GM21515 (cell line): Measurements from ENCODE around the gene CETN3.
"Not testable (repeated sequence)": the region's sequence is repeated elsewhere in the genome, so short reads cannot be mapped to it uniquely, and the experiment has no call there.

Source experiments
- ATAC-seq: cut with Tn5 transposase; IDR thresholded peaks from one replicate; pipeline ENCODE4 v1.9.1; 2021; ENCODE audit not compliant: unreplicated experiment

The CETN3 gene

DNA sequence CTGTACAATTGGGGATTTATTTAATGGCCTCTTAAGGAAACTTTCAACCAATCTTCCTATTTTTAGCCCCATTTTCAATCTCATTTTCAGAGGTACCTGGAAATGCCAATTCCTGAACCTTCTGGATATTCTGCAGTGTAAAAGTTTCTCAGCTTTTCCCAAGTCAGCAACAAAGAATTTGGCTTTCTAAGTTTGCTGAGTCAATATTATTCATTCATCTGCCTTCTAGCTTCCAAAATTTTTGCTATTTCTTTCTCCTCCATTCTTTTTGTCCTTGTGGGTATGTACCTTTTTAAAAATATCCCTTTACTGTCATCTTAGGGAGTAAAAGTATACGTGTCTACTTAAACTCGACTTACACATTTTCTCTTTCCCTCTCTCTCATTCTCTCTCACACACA lies 25.7 kb downstream of the CETN3 start:
- ATAC-seq, result no peak

DNA sequence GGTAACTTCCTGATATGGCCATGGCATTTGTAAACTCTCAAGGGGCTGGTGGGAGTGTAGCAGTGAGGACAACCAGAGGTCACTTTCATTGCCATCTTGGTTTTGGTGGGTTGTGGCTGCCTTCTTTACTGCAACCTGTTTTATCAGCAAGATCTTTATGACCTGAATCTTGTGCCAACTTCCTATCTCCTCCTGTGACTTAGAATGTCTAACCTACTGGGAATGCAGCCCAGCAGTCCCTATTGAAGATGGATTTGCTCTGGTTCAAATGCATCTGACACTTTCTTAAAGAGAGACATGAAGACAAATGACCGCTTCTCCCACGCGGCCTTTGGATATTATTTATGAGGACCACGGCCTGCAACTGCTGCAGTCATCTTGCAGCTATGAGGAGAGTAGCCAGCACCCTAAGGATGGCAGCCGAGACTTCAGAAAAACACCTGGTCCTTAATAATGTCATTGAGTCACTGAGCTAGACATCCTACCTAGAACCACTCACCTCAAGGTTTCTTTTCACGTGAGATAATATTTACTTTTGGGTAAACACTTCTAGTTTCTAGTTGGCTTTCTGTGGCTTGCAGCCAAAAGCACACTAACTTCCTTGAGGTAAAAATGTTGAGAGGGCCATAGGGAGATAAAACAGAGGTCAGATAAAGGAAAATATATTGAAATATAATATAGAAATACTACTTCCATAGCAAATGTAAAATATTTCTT lies 28.2 kb downstream of the CETN3 start:
- no peak for ATAC-seq

DNA sequence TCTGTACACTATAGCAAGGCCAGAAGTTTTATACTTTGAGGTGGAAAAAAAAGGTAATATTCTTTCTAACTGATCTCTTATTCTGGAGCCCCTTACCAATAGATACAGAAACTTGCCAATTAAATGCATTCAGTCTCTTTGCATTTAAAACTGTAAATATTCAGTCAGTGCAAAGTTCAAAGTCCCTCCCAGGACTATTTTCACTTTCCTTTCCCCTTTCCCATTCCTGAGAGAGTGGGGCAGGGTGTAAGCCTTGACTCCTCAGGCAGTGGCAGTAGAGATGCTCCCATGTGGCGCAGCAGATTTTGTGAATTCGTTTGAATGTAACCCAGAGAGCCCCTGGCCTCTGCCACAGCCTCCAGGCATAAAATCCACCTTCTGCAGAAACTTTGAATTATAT lies 29.9 kb downstream of the CETN3 start:
- ATAC-seq, result no peak

DNA sequence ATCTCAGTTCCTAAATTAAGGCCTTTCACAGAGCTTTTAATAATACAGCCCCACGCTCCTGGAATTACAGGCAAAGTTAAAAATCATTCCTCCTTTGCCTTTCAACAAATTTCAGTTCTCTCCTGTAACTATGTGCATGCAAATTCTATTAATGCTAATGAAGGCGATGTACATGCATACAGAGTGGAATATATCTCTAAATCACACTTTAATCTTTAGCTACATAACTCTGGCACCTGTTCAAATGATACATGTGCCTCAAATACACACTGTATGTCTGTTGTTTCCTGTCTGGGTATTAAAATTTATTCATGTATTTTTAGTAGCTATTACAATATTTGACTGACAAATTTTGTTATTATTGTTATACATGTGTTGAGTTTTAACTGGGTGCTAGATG lies 30.8 kb downstream of the CETN3 start:
- no peak for ATAC-seq

DNA sequence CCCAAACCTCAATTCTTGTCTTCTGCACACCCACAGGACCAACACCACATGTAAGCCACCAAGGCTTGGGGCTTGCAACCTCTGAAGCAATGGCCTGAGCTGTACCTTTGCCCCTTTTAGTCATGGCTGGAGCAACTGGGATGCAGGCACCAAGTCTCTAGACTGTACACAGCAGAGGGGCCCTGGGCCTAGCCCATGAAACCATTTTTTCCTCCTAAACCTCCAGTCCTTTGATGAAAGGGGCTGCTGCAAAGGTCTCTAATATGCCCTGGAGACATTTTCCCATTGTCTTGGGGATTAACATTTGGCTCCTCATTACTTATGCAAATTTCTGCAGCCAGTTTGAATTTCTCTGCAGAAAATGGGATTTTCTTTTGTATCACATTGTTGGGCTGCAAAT lies 38.3 kb downstream of the CETN3 start:
- ATAC-seq, result not testable (repeated sequence)

DNA sequence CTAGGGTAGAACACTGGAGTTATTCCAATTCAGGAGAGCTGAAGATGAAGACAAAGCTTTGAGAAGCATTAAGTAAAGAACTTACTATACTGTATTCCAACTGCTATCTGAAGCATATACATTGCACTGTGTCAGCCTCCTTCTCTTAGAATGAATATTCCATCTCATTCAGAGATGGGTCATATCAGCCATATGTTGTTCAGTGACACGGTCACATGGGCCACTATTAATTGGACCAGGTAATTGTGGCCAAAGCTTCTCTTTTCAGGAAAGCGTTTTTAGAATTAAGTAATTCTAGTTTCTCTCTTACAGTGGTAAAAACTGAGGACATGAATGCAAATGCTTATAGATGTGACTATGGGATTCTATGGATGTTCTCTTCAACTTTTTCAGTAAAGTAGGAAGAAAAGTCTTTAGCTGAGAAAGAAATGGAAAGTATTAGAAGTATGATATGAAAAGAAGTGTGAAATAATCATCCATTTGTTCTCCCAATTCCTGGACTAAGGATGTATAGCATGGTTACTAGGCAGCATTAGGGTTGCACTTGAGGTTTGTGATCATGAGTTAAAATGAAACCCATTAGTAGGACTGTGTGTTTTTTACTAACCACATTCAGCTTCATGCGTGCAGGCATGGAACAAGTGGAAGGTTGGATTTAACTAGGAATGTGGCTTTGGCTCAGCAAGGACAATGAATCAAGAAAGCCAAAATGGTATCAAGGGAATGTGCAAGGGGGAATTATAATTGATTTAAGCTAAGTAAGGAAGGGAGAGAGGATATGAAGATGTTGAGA lies 40.9 kb downstream of the CETN3 start:
- peak; percentile 75 for ATAC-seq

DNA sequence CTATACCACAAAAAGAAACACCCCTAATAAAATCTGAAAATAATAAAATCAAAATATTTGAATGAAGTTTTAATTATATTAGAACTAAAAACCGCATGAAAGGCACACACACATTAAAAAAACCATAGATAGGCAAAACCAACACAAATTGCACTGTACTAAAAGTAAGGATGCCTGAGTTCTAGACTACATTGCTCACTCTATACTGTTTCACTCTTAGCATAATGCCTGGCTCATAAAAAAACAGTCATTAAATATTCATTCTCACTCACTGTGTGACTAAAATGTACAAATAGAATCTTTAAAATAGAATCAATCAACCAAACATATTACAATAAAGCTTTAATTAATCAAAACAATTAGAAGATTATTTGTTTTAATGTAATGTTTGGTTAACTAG lies 41.7 kb downstream of the CETN3 start:
- ATAC-seq, result no peak

DNA sequence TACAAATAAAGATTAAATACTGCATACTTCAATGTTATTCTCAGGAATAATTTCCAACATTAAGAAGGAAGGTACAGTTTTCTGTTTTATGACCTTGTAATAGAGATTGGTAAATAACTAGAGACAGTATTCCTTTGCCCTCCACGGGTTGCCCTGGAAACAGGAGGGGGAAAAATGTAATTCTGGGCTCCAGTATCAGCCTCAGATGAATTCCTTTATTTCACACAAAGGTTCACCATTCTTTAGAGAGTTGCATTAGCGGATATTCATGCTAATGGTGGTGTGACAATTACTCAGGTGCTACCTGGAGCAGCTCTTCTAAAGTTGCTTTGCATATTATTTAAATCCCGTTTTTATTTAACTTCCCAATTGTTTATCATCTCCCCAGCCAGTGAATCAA lies 42.6 kb downstream of the CETN3 start:
- ATAC-seq, result no peak

DNA sequence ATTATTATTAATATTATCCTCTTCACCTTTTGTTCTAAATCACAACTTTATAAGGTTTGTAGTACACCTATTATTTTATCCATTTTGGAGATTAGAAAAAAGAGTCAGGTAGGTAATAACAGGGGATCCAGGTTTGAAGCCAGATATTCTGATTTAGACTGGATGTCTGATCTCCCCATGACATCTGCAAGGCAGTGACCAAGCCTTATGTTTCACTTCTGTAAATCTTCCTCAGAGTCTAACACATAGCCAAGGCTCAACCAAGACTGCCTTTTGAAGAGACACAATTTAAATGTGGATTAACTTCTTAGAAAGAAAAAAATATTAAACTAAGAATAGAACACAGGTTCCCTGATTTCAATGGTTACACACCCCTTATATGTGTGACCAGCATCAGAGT lies 44.2 kb downstream of the CETN3 start:
- ATAC-seq, result no peak

DNA sequence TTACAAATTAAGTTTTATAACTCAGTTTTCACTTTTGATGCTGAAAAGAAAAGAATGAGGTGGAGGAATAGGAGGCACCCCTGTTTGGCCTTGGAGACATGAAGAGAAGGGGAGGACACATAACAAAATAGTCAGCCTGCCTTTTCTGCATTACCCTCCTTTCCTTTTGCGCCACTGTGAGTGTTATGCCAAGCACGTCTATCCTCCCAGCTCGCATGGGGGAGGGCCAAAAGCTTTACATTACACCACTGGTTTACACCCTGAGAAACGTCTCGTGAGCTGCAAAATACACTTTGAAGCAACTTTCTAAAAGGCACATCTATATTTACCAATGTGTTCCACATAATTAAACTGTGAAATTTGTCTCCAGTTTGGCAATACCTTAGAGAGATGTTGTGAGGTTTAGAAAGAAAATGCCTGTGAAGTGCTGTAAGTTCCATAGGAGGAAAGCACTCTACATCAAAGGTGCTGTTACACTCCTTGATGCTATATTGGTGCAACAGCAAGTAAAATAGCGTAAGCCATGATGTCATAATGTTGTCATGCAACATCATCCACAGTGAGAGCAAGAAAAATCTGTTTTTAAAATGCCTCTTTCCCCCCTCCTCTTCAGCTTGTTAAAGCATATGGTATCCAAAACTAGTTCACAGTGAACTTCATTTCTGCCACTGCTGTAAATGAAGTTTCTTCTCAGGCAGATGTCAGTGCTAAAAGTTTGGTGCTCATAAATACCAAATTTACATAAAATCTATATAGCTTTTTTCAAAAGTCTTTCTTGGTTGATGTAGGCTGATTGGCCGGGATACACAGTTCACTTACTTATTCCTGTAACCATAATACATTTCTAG lies 50.3 kb downstream of the CETN3 start:
- no peak for ATAC-seq

DNA sequence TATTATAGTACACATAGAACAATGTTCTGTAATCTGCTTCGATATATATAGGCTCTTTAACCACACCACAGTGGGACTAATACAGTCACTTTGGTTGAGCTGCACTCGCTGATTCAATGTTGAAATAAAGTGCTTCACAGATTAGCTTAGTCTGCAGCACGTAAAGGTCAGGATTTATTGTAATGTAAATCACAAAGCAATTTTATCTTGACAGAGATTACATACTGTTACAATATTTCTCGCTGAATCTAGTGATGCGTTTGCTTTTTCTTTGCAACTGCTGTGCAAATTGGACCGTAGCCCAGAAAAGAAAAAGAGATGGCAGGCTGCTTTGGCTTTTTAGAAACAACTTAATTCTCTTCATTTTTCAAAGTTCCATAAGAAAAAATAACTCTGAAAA lies 52.9 kb downstream of the CETN3 start:
- no peak for ATAC-seq

DNA sequence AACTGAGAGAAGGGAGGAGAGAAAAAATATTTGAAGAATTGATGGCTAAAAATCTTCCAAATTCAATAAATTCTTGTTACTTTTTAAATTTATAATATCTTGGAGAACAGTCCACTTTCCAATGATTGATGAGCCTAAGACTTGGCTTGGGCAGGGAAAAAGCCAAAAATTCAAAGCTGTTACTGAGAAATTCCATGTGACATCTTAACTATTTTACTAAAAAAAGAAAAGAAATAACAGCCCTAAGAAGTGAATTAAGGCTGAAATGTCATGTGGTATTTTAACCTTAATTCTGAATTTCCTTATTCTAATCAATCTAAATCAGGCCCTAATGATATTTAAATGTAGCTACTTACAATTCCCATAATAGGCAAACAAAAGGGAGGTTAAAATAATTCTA lies 53.4 kb downstream of the CETN3 start:
- ATAC-seq, result no peak

DNA sequence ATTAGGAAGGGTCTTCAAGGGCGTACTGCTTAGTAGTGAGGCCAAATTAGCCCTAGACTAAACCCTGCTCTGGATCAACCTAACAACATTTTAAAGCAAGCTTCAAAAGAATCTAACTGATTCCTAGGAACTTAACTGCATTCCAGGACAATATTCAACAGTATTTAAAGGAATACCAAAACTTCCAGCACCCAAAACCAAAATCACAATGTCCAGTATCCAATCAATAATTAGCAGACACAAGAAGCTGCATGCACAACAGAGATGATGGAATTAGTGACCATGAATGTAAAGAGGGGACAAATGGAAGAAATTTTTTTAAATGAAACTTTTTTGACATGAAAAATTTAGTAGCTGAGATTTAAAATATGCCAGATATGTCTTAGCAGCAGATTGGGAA lies 53.9 kb downstream of the CETN3 start:
- no peak for ATAC-seq

DNA sequence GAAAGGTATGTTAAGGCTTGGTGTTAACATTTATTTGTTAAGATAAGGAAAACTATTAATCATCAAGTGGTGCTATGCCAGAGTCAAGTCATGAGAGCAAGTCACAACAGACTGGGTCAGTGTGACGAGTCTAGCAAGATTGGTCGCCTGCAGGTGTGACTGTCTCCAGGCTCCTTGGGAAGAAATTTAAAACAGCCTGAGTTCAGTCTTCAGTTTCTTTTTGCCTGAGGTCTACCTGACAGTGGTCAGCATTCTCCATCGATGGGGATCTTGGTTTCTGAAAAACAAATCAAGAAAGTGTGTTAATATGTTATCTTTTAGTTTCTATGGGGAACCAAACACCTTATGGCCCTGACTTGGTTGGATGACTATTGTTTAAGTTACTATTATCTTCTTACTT lies 56.3 kb downstream of the CETN3 start:
- peak; percentile 81 for ATAC-seq

DNA sequence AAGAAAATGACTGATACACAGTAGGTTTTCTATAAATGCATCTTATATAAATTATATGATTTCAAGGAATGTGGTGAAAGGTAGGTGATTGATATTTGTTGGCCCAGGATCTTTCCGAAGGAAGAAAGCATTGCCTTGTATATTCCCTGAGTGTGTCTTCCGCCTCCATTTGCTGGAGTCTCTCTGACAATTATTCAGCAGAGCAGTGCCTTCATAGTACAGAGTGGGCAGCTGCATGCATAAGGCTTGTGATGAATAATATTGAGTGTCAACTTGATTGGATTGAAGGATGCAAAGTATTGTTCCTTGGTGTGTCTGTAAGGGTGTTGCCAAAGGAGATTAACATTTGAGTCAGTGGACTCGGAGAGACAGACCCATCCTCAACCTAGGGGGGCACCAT lies 58.5 kb downstream of the CETN3 start:
- no peak for ATAC-seq

DNA sequence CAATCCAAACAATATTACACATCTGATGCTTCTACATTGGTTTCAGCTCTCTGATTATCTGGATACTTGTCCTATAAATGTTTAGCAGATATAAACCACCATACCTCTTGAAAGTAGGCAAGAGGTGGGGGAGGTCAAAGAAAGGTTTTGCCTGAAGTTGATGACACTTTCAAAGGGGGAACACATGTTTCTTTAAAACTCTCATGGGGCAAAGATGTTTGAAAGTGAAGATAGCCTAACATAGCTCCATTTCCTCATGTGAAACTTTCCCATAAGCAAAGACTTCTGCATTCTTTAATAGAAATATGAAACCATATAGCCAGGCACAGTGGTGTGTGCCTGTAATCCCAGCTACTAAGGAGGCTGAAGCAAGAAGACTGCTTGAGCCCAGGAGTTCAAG lies 62.1 kb downstream of the CETN3 start:
- no peak for ATAC-seq

DNA sequence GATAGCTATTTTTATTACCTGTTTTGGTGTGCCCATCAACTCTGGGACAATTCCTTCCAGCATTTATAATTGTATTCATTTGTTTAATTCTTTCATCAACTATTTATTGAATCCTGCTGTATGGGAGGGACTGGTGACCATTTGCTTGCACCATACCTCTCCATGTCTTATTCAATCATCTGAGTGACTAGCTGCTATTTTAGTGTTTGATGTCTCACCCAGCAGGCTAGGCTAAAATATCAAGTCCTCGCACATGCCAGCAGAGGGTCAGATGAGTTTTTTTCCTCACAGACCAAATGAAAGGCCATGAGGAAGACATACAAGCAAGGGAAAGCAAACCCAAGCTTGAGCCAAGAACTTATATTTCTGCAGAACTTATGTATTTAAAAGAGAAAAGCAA lies 63.9 kb downstream of the CETN3 start:
- no peak for ATAC-seq

DNA sequence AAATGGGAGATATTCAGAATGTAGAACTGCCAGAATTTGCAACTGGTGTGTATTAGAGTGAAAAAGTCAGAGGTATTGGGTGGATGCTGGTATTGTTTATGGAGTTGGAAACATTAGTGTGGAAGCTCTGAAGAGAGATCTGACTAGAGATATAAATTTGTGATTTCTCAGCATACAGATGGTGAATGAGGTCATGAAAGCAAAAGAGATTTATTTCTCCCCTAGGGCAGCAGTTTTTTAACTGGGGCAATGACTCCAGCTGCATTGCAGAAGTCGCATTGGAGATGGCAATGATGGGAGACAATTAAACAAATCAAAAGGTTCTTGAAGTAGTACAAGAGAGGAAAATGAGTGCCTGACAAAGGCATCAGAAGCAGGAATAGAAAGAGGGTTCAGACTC lies 64.9 kb downstream of the CETN3 start:
- ATAC-seq, result no peak

DNA sequence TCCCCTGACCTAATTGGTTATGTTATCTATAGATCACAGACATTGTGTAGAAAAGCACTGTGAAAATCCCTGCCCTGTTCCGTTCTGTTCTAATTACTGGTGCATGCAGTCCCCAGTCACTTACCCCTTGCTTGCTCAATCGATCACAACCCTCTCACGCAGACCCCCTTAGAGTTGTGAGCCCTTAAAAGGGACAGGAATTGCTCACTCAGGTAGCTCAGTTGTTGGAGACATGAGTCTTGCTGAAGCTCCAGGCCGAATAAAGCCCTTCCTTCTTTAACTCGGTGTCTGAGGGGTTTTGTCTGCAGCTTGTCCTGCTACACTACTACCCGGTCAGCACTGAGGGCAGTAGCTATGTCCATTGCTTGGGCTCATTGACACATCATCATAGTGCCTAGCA lies 65.8 kb downstream of the CETN3 start:
- ATAC-seq, result not testable (repeated sequence)

DNA sequence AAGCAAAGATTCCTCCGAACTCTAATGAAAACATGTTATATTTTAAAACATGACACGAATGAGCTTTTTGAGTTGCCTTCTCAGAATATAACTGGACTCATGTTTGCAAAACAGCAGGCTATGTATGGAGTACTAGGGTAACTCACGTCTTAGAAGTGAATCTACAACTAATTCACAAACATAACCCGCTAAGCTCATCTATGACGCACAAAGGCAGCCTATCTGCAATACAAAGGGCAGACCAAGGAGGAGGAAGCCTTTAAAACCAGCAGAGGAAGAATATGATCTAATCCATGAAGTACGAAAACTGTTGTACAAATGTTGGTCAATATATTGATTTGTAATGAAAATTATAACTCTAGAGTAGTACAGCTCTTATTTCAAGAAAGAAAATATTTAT lies 67.0 kb downstream of the CETN3 start:
- ATAC-seq, result no peak
